CD4-positive, CD25-positive, alpha-beta regulatory T cell (primary cell): ENCODE data around the gene PPP1R12B. TPM values are rescaled to one million over a fixed set of nuclear protein-coding genes. Genes with fewer than 3 reads are reported as not detected.
"Not testable (repeated sequence)": the region's sequence is repeated elsewhere in the genome, so short reads cannot be mapped to it uniquely, and the experiment has no call there.

Experiments
- ATAC-seq, 2 donors: fragments of 150-1000 bp; cut with Tn5 transposase; one replicate each; pipeline ENCODE4 v1.10.0; 2021; ENCODE audit warnings: low read depth in 2 of 2, moderate number of reproducible peaks in 2 of 2, moderate library complexity in 1 of 2
- DNase-seq, 3 donors: peaks; one replicate each; pipeline versions ENCODE4 v3.0.0 to v3.0.0-alpha.2; 2012 to 2022; ENCODE audit warnings: mixed read lengths in 1 of 3
- H3K27ac ChIP-seq: one replicate; pipeline ENCODE4 v1.7.0; 2013; ENCODE audit warnings: mild to moderate bottlenecking, low read length; ENCODE audit not compliant: insufficient read depth, poor library complexity, severe bottlenecking
- H3K27me3 ChIP-seq: one replicate; pipeline ENCODE4 v1.7.0; 2013; ENCODE audit warnings: low read length; ENCODE audit not compliant: control insufficient read depth, insufficient read depth
- H3K36me3 ChIP-seq: one replicate; pipeline ENCODE4 v1.7.0; 2013; ENCODE audit warnings: mild to moderate bottlenecking, low read length, moderate library complexity; ENCODE audit not compliant: control insufficient read depth, insufficient read depth
- H3K4me1 ChIP-seq: 2 replicates; pipeline ENCODE4 v1.7.0; 2013; ENCODE audit warnings: mild to moderate bottlenecking, low read length; ENCODE audit not compliant: insufficient read depth, control insufficient read depth, poor library complexity, severe bottlenecking
- H3K4me3 ChIP-seq: one replicate; pipeline ENCODE4 v1.7.0; 2013; ENCODE audit warnings: low read depth, mild to moderate bottlenecking, low read length, moderate library complexity
- H3K9me3 ChIP-seq, 2 experiments: 1 replicate in 1 of 2; 2 replicates in 1 of 2; pipeline ENCODE4 v1.7.0; 2013; ENCODE audit warnings: low read length in 2 of 2, mild to moderate bottlenecking in 1 of 2, moderate library complexity in 1 of 2; ENCODE audit not compliant: control insufficient read depth in 2 of 2
- H3K27ac Mint-ChIP-seq, 3 donors: one replicate each; pipeline ENCODE4 v1.8.0; 2020 to 2022; ENCODE audit warnings: mild to moderate bottlenecking in 3 of 3, mixed read lengths in 3 of 3, moderate library complexity in 2 of 3
- H3K27me3 Mint-ChIP-seq: one replicate; pipeline ENCODE4 v1.8.0; 2022; ENCODE audit warnings: mild to moderate bottlenecking, mixed read lengths
- H3K36me3 Mint-ChIP-seq: one replicate; pipeline ENCODE4 v1.8.0; 2020; ENCODE audit warnings: mixed read lengths
- H3K4me1 Mint-ChIP-seq, 4 donors: one replicate each; pipeline ENCODE4 v1.8.0; 2020 to 2022; ENCODE audit warnings: mixed read lengths in 4 of 4, mild to moderate bottlenecking in 1 of 4
- H3K4me3 Mint-ChIP-seq, 4 donors: one replicate each; pipeline ENCODE4 v1.8.0; 2020 to 2022; ENCODE audit warnings: mild to moderate bottlenecking in 4 of 4, mixed read lengths in 4 of 4, moderate library complexity in 3 of 4
- H3K9me3 Mint-ChIP-seq, 7 donors: one replicate each; pipeline ENCODE4 v1.8.0; 2020 to 2022; ENCODE audit warnings: mixed read lengths in 7 of 7, mild to moderate bottlenecking in 3 of 7, moderate library complexity in 2 of 7
- polyA plus RNA-seq, 4 donors: library from polyadenylated mRNA; unstranded; fragments of 300-500 nt; fragmentation: Illumina TruSeq; gene quantifications; one replicate each; pipeline ENCODE4 v1.2.3, GENCODE V29; 2021
- total RNA-seq: library from RNA; stranded (reverse); gene quantifications from one replicate; pipeline ENCODE4 v1.2.3, GENCODE V29; 2022

PPP1R12B gene
- total and polyA plus RNA-seq, 5 donors from 2014 or later = 3.8 to 32.5 (median 4.2) TPM

DNA sequence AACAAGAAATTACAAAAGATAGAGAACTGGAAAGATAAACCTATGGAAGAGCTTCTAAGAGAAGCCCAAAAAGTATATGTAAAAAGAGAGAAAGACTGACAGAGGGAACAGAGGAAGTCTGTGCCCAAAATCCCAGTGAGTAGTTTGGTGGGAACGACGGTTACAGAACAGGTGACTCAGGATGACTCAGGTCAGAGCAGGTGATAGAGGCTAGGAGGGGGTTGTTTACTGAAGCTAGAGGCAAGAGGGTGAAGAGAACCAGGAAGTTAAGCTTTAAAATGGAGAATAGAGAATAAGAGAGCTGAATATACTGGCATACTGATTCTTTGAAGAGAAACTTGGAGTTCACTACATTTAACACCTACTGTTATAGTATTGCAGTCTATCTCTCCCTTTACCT lies 134.9 kb downstream of the PPP1R12B start:
- not testable (repeated sequence) for H3K9me3 ChIP-seq, DNase-seq, H3K36me3 ChIP-seq, H3K27me3 Mint-ChIP-seq, ATAC-seq, H3K27ac ChIP-seq, H3K4me3 ChIP-seq, H3K27me3 ChIP-seq
- H3K4me1 Mint-ChIP-seq = peaks cover 31 to 46% (median 36%) of the 10 kb centered on the region in 4 donors
- peak overlapping the region in 1 of 4 donors; percentile 47 for H3K4me3 Mint-ChIP-seq
- peak overlapping the region in 2 of 3 donors; percentile 52 to 81 for H3K27ac Mint-ChIP-seq
- peaks cover 12% of the 10 kb centered on the region for H3K4me1 ChIP-seq
- peaks cover 0 to 13% (median 0%) of the 10 kb centered on the region in 7 donors for H3K9me3 Mint-ChIP-seq
- peaks cover 24% of the 10 kb centered on the region for H3K36me3 Mint-ChIP-seq

DNA sequence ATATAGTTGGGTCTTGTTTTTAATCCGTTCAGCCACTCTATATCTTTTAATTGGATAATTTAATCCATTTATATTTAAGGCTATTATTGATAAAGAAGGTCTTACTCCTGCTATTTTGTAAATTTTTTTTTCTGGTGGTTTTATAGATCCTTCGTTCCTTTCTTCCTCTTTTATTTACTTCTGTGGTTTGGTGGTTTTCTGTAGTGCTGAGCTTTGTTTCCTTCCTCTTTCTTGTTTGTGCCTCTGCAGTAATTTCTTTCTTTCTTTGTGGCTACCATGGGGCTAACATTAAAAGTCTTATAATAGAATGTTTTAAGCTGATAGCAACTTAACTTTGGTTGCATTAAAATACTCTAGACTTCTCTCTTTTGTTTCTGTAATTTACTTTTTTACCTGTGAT lies 135.5 kb downstream of the PPP1R12B start:
- Histone ChIP-seq H3K36me3 (peaks cover 10% of the 10 kb centered on the region), H3K4me1 (peaks cover 12% of the 10 kb centered on the region)
- Mint-ChIP-seq H3K4me1 (peaks cover 28 to 47% (median 34%) of the 10 kb centered on the region in 4 donors), H3K9me3 (peaks cover 0 to 13% (median 0%) of the 10 kb centered on the region in 7 donors), H3K4me3 (peak overlapping the region in 2 of 4 donors; percentile 8 to 17), H3K36me3 (peaks cover 30% of the 10 kb centered on the region)
- H3K9me3 ChIP-seq, H3K4me3 ChIP-seq, H3K27ac Mint-ChIP-seq, H3K27me3 ChIP-seq, H3K27me3 Mint-ChIP-seq, H3K27ac ChIP-seq, ATAC-seq: not testable (repeated sequence)
- DNase-seq = peak in 1 of 3 donors; percentile 21

DNA sequence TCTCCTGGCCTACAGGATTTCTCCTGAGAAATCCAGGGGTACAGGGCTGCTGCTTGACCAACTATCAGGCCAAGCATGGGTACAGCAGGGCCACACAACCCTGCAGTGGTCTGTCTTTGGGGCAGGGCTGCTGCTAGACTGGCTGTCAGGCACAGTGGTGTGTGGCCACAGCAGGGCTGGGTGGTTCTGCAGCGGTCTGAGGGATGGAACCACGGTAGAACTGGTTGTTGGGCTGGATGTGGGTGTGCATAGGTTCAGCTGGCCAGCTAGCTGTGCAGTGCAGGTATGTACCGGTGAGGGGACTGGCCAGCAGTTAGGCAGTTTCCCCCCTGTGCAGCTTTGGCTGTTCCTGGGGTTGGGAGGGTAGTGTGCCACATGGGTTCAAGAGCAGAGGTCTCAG lies 136.3 kb downstream of the PPP1R12B start:
- not testable (repeated sequence) for H3K27ac Mint-ChIP-seq, ATAC-seq, H3K9me3 ChIP-seq, DNase-seq, H3K4me3 ChIP-seq, H3K27me3 ChIP-seq, H3K4me1 ChIP-seq, H3K27ac ChIP-seq, H3K27me3 Mint-ChIP-seq
- Mint-ChIP-seq H3K9me3 (peaks cover 0 to 13% (median 0%) of the 10 kb centered on the region in 7 donors), H3K4me1 (peaks cover 21 to 46% (median 30%) of the 10 kb centered on the region in 4 donors), H3K36me3 (peaks cover 38% of the 10 kb centered on the region), H3K4me3 (peak overlapping the region in 1 of 4 donors; percentile 11)
- H3K36me3 ChIP-seq = peaks cover 16% of the 10 kb centered on the region

DNA sequence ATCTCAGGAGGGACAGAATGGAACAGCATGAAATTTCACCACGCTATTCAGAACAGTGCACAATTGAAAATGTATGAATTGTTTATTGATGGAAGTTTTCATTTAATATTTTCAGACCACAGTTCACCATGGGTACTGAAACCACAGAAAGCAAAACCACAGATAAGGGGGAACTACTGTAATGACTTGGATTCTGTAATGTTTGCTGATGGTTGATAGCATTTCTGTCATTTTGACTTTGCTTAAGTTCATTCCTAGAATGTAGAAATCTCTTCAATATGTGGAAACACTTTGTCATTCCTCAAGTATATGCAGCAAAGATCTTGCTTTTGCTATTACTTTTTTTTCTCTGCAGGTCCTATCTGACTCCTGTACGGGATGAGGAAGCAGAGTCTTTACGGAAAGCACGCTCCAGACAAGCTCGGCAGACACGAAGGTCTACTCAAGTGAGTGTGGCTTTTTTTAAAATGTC lies 139.7 kb downstream of the PPP1R12B start:
- Mint-ChIP-seq H3K9me3 (peaks cover 0 to 12% (median 0%) of the 10 kb centered on the region in 7 donors), H3K4me1 (peaks cover 13 to 35% (median 19%) of the 10 kb centered on the region in 4 donors), H3K36me3 (peaks cover 59% of the 10 kb centered on the region)
- not testable (repeated sequence) for H3K27ac ChIP-seq, H3K4me1 ChIP-seq, ATAC-seq, H3K27ac Mint-ChIP-seq, H3K27me3 ChIP-seq, H3K27me3 Mint-ChIP-seq, H3K9me3 ChIP-seq, H3K4me3 Mint-ChIP-seq
- peak in 2 of 3 donors; percentile 11 to 43 for DNase-seq
- peak overlapping the region; percentile 2 for H3K4me3 ChIP-seq
- peaks cover 16% of the 10 kb centered on the region for H3K36me3 ChIP-seq

DNA sequence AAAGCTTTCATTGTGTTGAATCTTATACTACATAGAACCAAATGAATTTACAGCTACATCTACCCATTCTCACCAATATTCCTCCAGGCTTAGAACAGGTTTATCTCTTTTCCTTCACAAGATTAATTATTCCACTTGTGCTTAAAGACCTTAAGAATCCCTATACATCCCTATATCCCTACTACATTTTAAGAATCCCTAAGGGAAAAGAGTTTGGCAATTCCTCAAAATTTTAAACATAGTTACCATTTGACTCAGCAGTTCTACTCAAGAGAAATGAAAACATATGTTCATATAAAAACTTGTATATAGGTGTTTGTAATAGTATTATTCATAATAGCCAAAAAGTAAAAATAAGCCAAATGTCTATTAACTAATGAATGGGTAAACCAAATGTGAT lies 140.6 kb downstream of the PPP1R12B start:
- DNase-seq, H3K4me3 ChIP-seq, ATAC-seq, H3K9me3 ChIP-seq, H3K4me3 Mint-ChIP-seq, H3K27ac Mint-ChIP-seq, H3K27me3 ChIP-seq, H3K27ac ChIP-seq, H3K27me3 Mint-ChIP-seq, H3K4me1 ChIP-seq: not testable (repeated sequence)
- H3K36me3 ChIP-seq = peaks cover 16% of the 10 kb centered on the region
- Mint-ChIP-seq H3K9me3 (peaks cover 0 to 11% (median 0%) of the 10 kb centered on the region in 7 donors), H3K36me3 (peaks cover 59% of the 10 kb centered on the region), H3K4me1 (peaks cover 4 to 26% (median 10%) of the 10 kb centered on the region in 4 donors)

DNA sequence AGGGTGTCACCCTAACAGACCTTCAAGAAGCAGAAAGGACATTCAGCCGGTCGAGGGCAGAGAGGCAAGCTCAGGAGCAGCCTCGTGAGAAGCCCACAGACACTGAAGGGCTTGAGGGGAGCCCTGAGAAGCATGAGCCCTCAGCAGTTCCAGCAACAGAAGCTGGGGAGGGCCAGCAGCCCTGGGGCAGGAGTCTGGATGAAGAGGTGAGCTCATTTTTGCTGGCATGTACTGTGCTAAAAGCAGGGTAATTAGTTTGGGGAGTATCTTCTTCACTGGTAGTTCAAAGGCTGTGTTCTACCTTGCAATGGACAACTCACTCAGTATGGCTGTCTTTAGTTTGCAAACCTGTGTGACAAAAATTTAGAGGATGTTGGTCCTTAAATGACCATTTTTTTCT lies 144.6 kb downstream of the PPP1R12B start:
- Mint-ChIP-seq H3K4me1 (peaks cover 0 to 13% (median 2%) of the 10 kb centered on the region in 4 donors), H3K36me3 (peaks cover 78% of the 10 kb centered on the region)
- not testable (repeated sequence) for H3K27ac ChIP-seq, H3K27me3 ChIP-seq, H3K9me3 Mint-ChIP-seq, H3K4me3 Mint-ChIP-seq, ATAC-seq, DNase-seq, H3K9me3 ChIP-seq, H3K27me3 Mint-ChIP-seq, H3K27ac Mint-ChIP-seq, H3K4me1 ChIP-seq, H3K4me3 ChIP-seq
- H3K36me3 ChIP-seq = peaks cover 29% of the 10 kb centered on the region

DNA sequence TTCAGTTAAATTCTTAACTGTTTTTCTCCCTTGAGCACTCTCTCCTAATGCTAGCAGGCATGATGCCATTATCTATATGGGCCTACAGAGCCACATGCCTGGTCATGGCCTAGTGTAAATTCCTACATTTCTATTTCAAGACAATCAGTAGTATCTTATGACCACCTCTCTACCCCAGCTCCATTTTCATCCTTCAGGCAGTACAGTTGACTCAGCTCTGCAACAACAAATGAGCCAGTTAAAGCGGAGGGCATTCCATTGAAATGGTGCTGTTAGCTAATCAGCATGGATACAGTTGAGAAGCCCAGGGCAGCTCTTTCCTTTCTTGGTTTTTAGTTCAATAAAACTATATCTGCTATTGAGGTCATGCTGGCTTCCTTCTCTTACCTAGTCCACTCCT lies 150.0 kb downstream of the PPP1R12B start:
- peaks cover 0 to 3% (median 0%) of the 10 kb centered on the region in 4 donors for H3K4me1 Mint-ChIP-seq
- H3K4me3 Mint-ChIP-seq = no peak overlapping the region
- no peaks in the 10 kb centered on the region for H3K9me3 Mint-ChIP-seq
- Histone ChIP-seq H3K27me3 (no peaks in the 10 kb centered on the region), H3K4me3 (no peak overlapping the region), H3K27ac (no peak overlapping the region), H3K9me3 (no peaks in the 10 kb centered on the region), H3K4me1 (no peaks in the 10 kb centered on the region), H3K36me3 (peaks cover 25% of the 10 kb centered on the region)
- no peak overlapping the region for H3K27ac Mint-ChIP-seq
- H3K36me3 Mint-ChIP-seq = peaks cover 49% of the 10 kb centered on the region
- no peak for DNase-seq
- ATAC-seq = no peak
- H3K27me3 Mint-ChIP-seq = no peaks in the 10 kb centered on the region

DNA sequence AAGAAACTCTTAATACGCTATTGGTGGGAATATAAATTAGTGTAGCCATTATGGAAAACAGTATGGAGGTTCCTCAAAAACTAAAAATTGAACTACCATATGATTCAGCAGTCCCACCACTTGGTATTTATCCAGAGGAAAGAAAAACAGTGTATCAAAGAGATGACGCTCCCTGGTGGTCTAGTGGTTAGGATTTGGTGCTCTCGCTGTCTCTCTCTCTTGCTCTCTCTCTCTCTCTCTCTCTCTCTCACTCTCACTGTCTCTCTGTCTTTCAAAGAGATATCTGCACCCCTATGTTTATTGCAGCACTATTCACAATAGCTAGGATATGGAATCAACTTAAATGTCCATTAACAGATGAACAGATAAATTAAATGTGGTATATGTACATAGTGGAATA lies 151.5 kb downstream of the PPP1R12B start:
- not testable (repeated sequence) for H3K27me3 Mint-ChIP-seq, H3K27ac ChIP-seq, H3K9me3 ChIP-seq, H3K4me1 ChIP-seq, H3K9me3 Mint-ChIP-seq, H3K4me3 Mint-ChIP-seq, H3K4me1 Mint-ChIP-seq, H3K4me3 ChIP-seq, DNase-seq, ATAC-seq, H3K27ac Mint-ChIP-seq, H3K27me3 ChIP-seq
- H3K36me3 ChIP-seq = peaks cover 25% of the 10 kb centered on the region
- H3K36me3 Mint-ChIP-seq = peaks cover 45% of the 10 kb centered on the region
